ENCODE results near the gene FAM124B. TPM values are rescaled to one million over a fixed set of nuclear protein-coding genes. Genes with fewer than 3 reads are reported as not detected.

The FAM124B gene
- total RNA-seq = 0.39 and 0.42 TPM in 2 replicates

- intact Hi-C loops (cut with micrococcal nuclease) = loop anchor here (1.0 kb wide), 2 partner anchors 123 to 184 kb away; partner anchors contain the start of gene CUL3
Observed at GRCh38 chr2:224401641-224402342, at the start of gene FAM124B. FAM124B (minus strand) TSS chr2:224402107; CDS start chr2:224401768, 339 bp downstream.

- intact Hi-C loops (cut with micrococcal nuclease) = loop anchor here (1.0 kb wide), 3 partner anchors 92 to 479 kb away; no protein-coding TSS in a partner anchor
Observed at GRCh38 chr2:224449212-224450147, 47.6 kb upstream of the FAM124B start.

- intact Hi-C loops (cut with micrococcal nuclease) = no loop called here
Observed at GRCh38 chr2:224448236-224448635, 46.3 kb upstream of the FAM124B start.

- intact Hi-C loops (cut with micrococcal nuclease) = no loop called here
Observed at GRCh38 chr2:224444783-224445182, 42.9 kb upstream of the FAM124B start.

- intact Hi-C loops (cut with micrococcal nuclease) = no loop called here
Observed at GRCh38 chr2:224444021-224444420, 42.1 kb upstream of the FAM124B start.

- intact Hi-C loops (cut with micrococcal nuclease) = no loop called here
Observed at GRCh38 chr2:224442071-224442967, 40.4 kb upstream of the FAM124B start.

- intact Hi-C loops (cut with micrococcal nuclease) = no loop called here
Observed at GRCh38 chr2:224440988-224441387, 39.1 kb upstream of the FAM124B start.

- intact Hi-C loops (cut with micrococcal nuclease) = no loop called here
Observed at GRCh38 chr2:224438726-224439125, 36.8 kb upstream of the FAM124B start.

GRCh38 chr2:224436634-224437033 lies 34.7 kb upstream of the FAM124B start:
- intact Hi-C loops (cut with micrococcal nuclease) = no loop called here

- intact Hi-C loops (cut with micrococcal nuclease) = no loop called here
Observed at GRCh38 chr2:224434618-224435017, 32.7 kb upstream of the FAM124B start.

GRCh38 chr2:224433442-224433841 lies 31.5 kb upstream of the FAM124B start:
- intact Hi-C loops (cut with micrococcal nuclease) = no loop called here

- intact Hi-C loops (cut with micrococcal nuclease) = no loop called here
Observed at GRCh38 chr2:224432003-224432579, 30.2 kb upstream of the FAM124B start.

- intact Hi-C loops (cut with micrococcal nuclease) = no loop called here
Observed at GRCh38 chr2:224429441-224429810, 27.5 kb upstream of the FAM124B start.

GRCh38 chr2:224428787-224429440 lies 27.0 kb upstream of the FAM124B start:
- intact Hi-C loops (cut with micrococcal nuclease) = no loop called here

GRCh38 chr2:224427471-224427870 lies 25.6 kb upstream of the FAM124B start:
- intact Hi-C loops (cut with micrococcal nuclease) = no loop called here

- intact Hi-C loops (cut with micrococcal nuclease) = no loop called here
Observed at GRCh38 chr2:224426656-224427055, 24.7 kb upstream of the FAM124B start.

- intact Hi-C loops (cut with micrococcal nuclease) = no loop called here
Observed at GRCh38 chr2:224421065-224421464, 19.2 kb upstream of the FAM124B start.

- intact Hi-C loops (cut with micrococcal nuclease) = no loop called here
Observed at GRCh38 chr2:224417947-224418346, 16.0 kb upstream of the FAM124B start.

- intact Hi-C loops (cut with micrococcal nuclease) = no loop called here
Observed at GRCh38 chr2:224417361-224417729, 15.4 kb upstream of the FAM124B start.

GRCh38 chr2:224416656-224417360 lies 14.9 kb upstream of the FAM124B start:
- intact Hi-C loops (cut with micrococcal nuclease) = no loop called here

All from T-helper 1 cell treated with Interleukin-12 subunit alpha and Interleukin-12 subunit beta and Interleukin-4 antibody, amounts not matched to agents 30 ng/mL and 1 ng/mL, for 36 hours (primary cell).